Natural killer cell (primary cell): ENCODE results near the gene FAM89B. TPM values are rescaled to one million over a fixed set of nuclear protein-coding genes. Genes with fewer than 3 reads are reported as not detected.
A peak's percentile ranks its signal among the peaks of the same experiment; 100 is the strongest.

Experiments
- ATAC-seq, 3 donors: fragments of 150-1000 bp in 2 of 3; fragments of 200-7000 bp in 1 of 3; cut with Tn5 transposase; 1 replicate in 1 of 3; 2 replicates in 2 of 3; pipeline ENCODE4 v1.10.0; 2021; ENCODE audit warnings: mild to moderate bottlenecking in 2 of 3, moderate library complexity in 2 of 3
- DNase-seq, 2 donors: peaks; one replicate each; pipeline versions ENCODE4 v3.0.0 to v3.0.0-alpha.2; 2013 to 2021; ENCODE audit warnings: mixed read lengths in 1 of 2
- H3K27ac ChIP-seq: one replicate; pipeline ENCODE4 v1.5.1; 2013; ENCODE audit warnings: mild to moderate bottlenecking, low read length
- H3K27me3 ChIP-seq: one replicate; pipeline ENCODE4 v1.6.1; 2013; ENCODE audit warnings: low read length; ENCODE audit not compliant: control insufficient read depth, insufficient read depth
- H3K36me3 ChIP-seq: one replicate; pipeline ENCODE4 v1.6.1; 2013; ENCODE audit warnings: low read length; ENCODE audit not compliant: control insufficient read depth, insufficient read depth
- H3K4me1 ChIP-seq: one replicate; pipeline ENCODE4 v1.6.1; 2013; ENCODE audit warnings: low read length; ENCODE audit not compliant: control insufficient read depth, insufficient read depth
- H3K4me3 ChIP-seq: one replicate; pipeline ENCODE4 v1.5.1; 2013; ENCODE audit warnings: low read length
- H3K9me3 ChIP-seq: one replicate; pipeline ENCODE4 v1.6.1; 2013; ENCODE audit warnings: low read length; ENCODE audit not compliant: control insufficient read depth, insufficient read depth
- H3K27ac Mint-ChIP-seq, 2 donors: one replicate each; pipeline ENCODE4 v1.8.0; 2022; ENCODE audit warnings: mild to moderate bottlenecking in 2 of 2, mixed read lengths in 2 of 2, moderate library complexity in 1 of 2
- H3K27me3 Mint-ChIP-seq, 2 donors: one replicate each; pipeline ENCODE4 v1.8.0; 2022; ENCODE audit warnings: low read depth in 2 of 2, mixed read lengths in 2 of 2
- H3K36me3 Mint-ChIP-seq: one replicate; pipeline ENCODE4 v1.8.0; 2022; ENCODE audit warnings: mixed read lengths
- H3K4me1 Mint-ChIP-seq, 2 donors: one replicate each; pipeline ENCODE4 v1.8.0; 2022; ENCODE audit warnings: mixed read lengths in 2 of 2
- H3K4me3 Mint-ChIP-seq: one replicate; pipeline ENCODE4 v1.8.0; 2022; ENCODE audit warnings: mild to moderate bottlenecking, moderate library complexity, mixed read lengths
- H3K9me3 Mint-ChIP-seq, 2 donors: one replicate each; pipeline ENCODE4 v1.8.0; 2022; ENCODE audit warnings: mixed read lengths in 2 of 2
- CTCF ChIP-seq: fragments of 200-600 bp; IDR thresholded peaks from one replicate; pipeline ENCODE4 v1.8.0; 2022; ENCODE audit warnings: antibody characterized with exemption
- WGBS: methylation state at CpG from one replicate; pipeline ENCODE4 v1.1.7; 2013; ENCODE audit warnings: missing lambda C conversion rate; ENCODE audit not compliant: insufficient coverage; 5-methylcytosine and 5-hydroxymethylcytosine counted together
- intact Hi-C: fragments of 100-400 bp; cut with micrococcal nuclease; formaldehyde crosslinking; loops from one replicate; pipeline ENCODE4 v1.14.2; 2022
- total RNA-seq, 4 donors: library from RNA; stranded (reverse); fragments of 120-200 nt in 1 of 4; gene quantifications; one replicate each; pipeline versions ENCODE4 v1.2.3 to v1.2.4, GENCODE V29; 2013 to 2022

Gene FAM89B
- total RNA-seq, 3 donors from 2014 or later (not counting 1 experiment from before 2014, with no cell fraction given), result 41.4 to 52.4 (median 44.6) TPM

GRCh38 chr11:65574811-65575567 is 2.7 kb downstream of the FAM89B start:
- DNase-seq (peak in 1 of 2 donors; percentile 78), ATAC-seq (no peak)
- H3K27me3 ChIP-seq, result no peaks in the 10 kb centered on the region
- no peaks in the 10 kb centered on the region for H3K36me3 Mint-ChIP-seq
- H3K9me3 ChIP-seq, result no peaks in the 10 kb centered on the region
- peaks cover 67% of the 10 kb centered on the region for H3K4me1 ChIP-seq
- H3K4me3 ChIP-seq, result peak overlapping the region; percentile 55
- intact Hi-C loops, result loop anchor here (1.0 to 5.0 kb wide), 5 partner anchors 13 to 188 kb away; partner anchors contain the start of genes FRMD8, MAP3K11 and PCNX3
- H3K36me3 ChIP-seq, result peaks cover 13% of the 10 kb centered on the region
- peak overlapping the region; percentile 97 to 99 for H3K27ac Mint-ChIP-seq
- peak overlapping the region; percentile 83 for H3K27ac ChIP-seq
- peaks cover 57 to 83% of the 10 kb centered on the region in 2 donors for H3K4me1 Mint-ChIP-seq
- H3K27me3 Mint-ChIP-seq, result no peaks in the 10 kb centered on the region
- TF ChIP-seq CTCF, result no peak
- H3K9me3 Mint-ChIP-seq, result no peaks in the 10 kb centered on the region
- WGBS, result 3% methylated on average over 28 of the region's 28 CpGs
- H3K4me3 Mint-ChIP-seq, result peak overlapping the region; percentile 91

- peaks cover 20% of the 10 kb centered on the region for H3K36me3 ChIP-seq
- intact Hi-C loops, result loop anchor here (1.0 to 2.0 kb wide), 2 partner anchors 13 to 39 kb away; partner anchors contain the start of genes MAP3K11 and PCNX3
- peaks cover 50 to 76% of the 10 kb centered on the region in 2 donors for H3K4me1 Mint-ChIP-seq
- ATAC-seq (peak; percentile 23 to 41 (median 27)), DNase-seq (peak; percentile 62 to 87)
- H3K36me3 Mint-ChIP-seq, result no peaks in the 10 kb centered on the region
- H3K9me3 ChIP-seq, result no peaks in the 10 kb centered on the region
- H3K9me3 Mint-ChIP-seq, result no peaks in the 10 kb centered on the region
- TF ChIP-seq CTCF, result no peak
- H3K4me3 ChIP-seq, result peak within 1 kb of the TSS; percentile 68
- H3K4me3 Mint-ChIP-seq, result peak within 1 kb of the TSS; percentile 91
- under 1% methylated on average over 68 of the region's 69 CpGs for WGBS
- H3K27me3 ChIP-seq, result no peaks in the 10 kb centered on the region
- H3K27ac Mint-ChIP-seq, result peak within 1 kb of the TSS; percentile 97 to 99
- H3K27ac ChIP-seq, result peak within 1 kb of the TSS; percentile 83
- no peaks in the 10 kb centered on the region for H3K27me3 Mint-ChIP-seq
- H3K4me1 ChIP-seq, result peaks cover 64% of the 10 kb centered on the region
These were observed 3.4 kb downstream of the FAM89B start, which contains the start of gene EHBP1L1 for GRCh38 chr11:65575568-65576231. Gene EHBP1L1, plus strand, starts transcription at chr11:65576053. Its CDS starts 250 bp downstream, at chr11:65576303.

GRCh38 chr11:65576232-65576866 is 4.0 kb downstream of the FAM89B start:
- no peak for ATAC-seq
- peaks cover 57% of the 10 kb centered on the region for H3K4me1 ChIP-seq

More at GRCh38 chr11:65576232-65576866, 4.0 kb downstream of the FAM89B start:
- DNase-seq, result no peak
- 2% methylated on average over 26 of the region's 26 CpGs for WGBS
- Mint-ChIP-seq H3K27me3 (no peaks in the 10 kb centered on the region), H3K36me3 (no peaks in the 10 kb centered on the region), H3K9me3 (no peaks in the 10 kb centered on the region), H3K4me1 (peaks cover 43 to 69% of the 10 kb centered on the region in 2 donors), H3K4me3 (peak overlapping the region; percentile 81), H3K27ac (peak overlapping the region; percentile 56 to 71)
- H3K27ac ChIP-seq, result peak overlapping the region; percentile 83
- H3K9me3 ChIP-seq, result no peaks in the 10 kb centered on the region
- H3K36me3 ChIP-seq, result peaks cover 27% of the 10 kb centered on the region
- H3K27me3 ChIP-seq, result no peaks in the 10 kb centered on the region
- H3K4me3 ChIP-seq, result peak overlapping the region; percentile 68
- no peak for TF ChIP-seq CTCF
- intact Hi-C loops, result no loop called here
